SHP77 treated with DMSO at 0.1 percent for 48 hours (cell line): ENCODE results near the gene HOXD4.
A peak's percentile ranks its signal among the peaks of the same experiment; 100 is the strongest.

Experiments used
- DNase-seq: peaks from one replicate; lab custom pipeline; 2025; lab: John Stamatoyannopoulos, UW

The HOXD4 gene

GRCh38 chr2:176114120-176114929 is 37.0 kb upstream of the HOXD4 start:
- peak; percentile 48 for DNase-seq

- no peak for DNase-seq
These were observed 36.3 kb upstream of the HOXD4 start for GRCh38 chr2:176114930-176115625.

- DNase-seq = peak; percentile 54
These were observed 35.2 kb upstream of the HOXD4 start, which contains the start of gene HOXD10 for GRCh38 chr2:176115883-176116813. Gene HOXD10, plus strand, starts transcription at chr2:176116778. Its CDS starts 56 bp downstream, at chr2:176116834.

GRCh38 chr2:176117162-176117822 is 34.1 kb upstream of the HOXD4 start:
- no peak for DNase-seq

GRCh38 chr2:176117823-176118371 is 33.5 kb upstream of the HOXD4 start:
- no peak for DNase-seq

GRCh38 chr2:176118601-176119339 is 32.6 kb upstream of the HOXD4 start:
- peak; percentile 39 for DNase-seq

GRCh38 chr2:176120364-176121189 is 30.8 kb upstream of the HOXD4 start:
- no peak for DNase-seq

GRCh38 chr2:176121190-176122051 is 29.9 kb upstream of the HOXD4 start:
- DNase-seq = no peak

- no peak for DNase-seq
These were observed 29.2 kb upstream of the HOXD4 start for GRCh38 chr2:176122052-176122682.

- DNase-seq = no peak
These were observed 28.5 kb upstream of the HOXD4 start, which contains the start of gene HOXD9 for GRCh38 chr2:176122683-176123410. Gene HOXD9, plus strand, starts transcription at chr2:176122719. Its CDS starts 50 bp downstream, at chr2:176122769.

GRCh38 chr2:176123411-176124109 is 27.8 kb upstream of the HOXD4 start:
- no peak for DNase-seq

GRCh38 chr2:176124110-176124946 is 27.0 kb upstream of the HOXD4 start:
- no peak for DNase-seq

- DNase-seq = no peak
These were observed 26.2 kb upstream of the HOXD4 start for GRCh38 chr2:176124947-176125771.

- DNase-seq = no peak
These were observed 25.6 kb upstream of the HOXD4 start for GRCh38 chr2:176125772-176126054.
